ENCODE results near the gene TBCD. TPM values are rescaled to one million over a fixed set of nuclear protein-coding genes. Genes with fewer than 3 reads are reported as not detected.
"Not testable (repeated sequence)": the region's sequence is repeated elsewhere in the genome, so short reads cannot be mapped to it uniquely, and the experiment has no call there.

The TBCD gene
- total RNA-seq, 4 donors from 2014 or later = 30.5 to 94.3 (median 51.8) TPM

DNA sequence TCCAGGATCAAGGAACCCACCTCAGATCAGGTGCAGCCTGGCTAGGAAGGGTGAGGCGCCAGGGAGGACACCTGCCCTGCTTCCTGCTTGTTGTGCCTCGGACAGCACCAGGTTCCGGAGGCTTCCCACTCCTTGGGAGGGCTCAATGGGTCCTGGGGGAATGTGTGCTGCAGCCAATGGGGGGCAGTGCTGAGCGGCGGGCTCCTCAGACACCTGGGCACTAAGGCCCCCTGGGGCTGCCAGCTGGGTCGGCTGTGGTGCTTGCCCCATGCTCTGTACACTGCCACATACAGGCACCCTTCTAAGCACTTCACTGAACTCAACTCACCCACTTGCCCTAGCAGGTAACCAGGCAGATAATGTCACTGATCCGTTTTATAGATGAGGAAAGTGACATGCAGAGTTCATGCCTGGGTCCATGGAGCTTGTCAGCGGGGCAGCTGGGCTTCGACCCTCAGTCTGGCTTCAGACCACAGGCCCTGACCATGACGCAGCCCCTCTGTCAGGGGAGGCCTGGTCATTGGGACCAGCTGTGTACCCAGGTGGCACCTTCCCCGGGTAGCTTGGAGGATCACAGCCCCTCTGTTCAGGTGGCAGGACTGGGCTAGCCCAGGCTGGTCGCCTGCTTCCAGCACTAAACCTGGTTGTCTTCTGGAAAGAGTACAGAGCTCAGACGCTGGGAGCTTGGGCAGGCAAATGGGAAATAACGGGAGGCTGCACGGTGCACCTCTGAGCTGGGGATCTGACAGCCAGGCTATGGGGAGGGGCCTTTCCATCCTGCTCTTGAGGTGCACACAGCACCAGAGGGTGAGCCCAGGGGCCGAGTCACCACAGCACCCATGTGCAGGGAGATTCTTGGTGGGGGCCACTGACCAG is 8.3 kb upstream of the TBCD start:
- no peak for DNase-seq (ENCODE audit: low spot score)
- peak; percentile 33 for ATAC-seq (ENCODE audit: low FRiP score)
- no peak for TF ChIP-seq CTCF (IDR thresholded peaks at IDR 0.05)

- not testable (repeated sequence) for DNase-seq (ENCODE audit: low spot score); ATAC-seq (ENCODE audit: low FRiP score)
Measured at GRCh38 chr17:82744736-82745135, 7.1 kb upstream of the TBCD start.

DNA sequence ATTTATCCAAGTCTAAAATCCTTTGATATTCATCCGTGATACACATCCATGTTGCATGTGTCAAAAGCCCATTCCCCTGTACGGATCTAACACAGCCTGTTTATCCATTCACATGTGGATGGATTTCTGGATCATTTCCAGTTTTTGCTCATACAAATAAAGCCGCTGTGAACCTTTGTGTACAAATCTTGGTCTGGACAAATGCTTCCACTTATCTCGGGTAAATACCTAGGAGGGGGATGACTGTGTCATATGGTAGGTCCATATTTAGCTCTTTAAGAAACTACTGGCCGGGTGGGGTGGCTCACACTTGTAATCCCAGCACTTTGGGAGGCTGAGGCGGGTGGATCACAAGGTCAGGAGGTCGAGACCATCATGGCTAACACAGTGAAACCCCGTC is 6.3 kb upstream of the TBCD start:
- TF ChIP-seq CTCF (IDR thresholded peaks at IDR 0.05) = no peak
- DNase-seq (ENCODE audit: low spot score) (no peak), ATAC-seq (ENCODE audit: low FRiP score) (no peak)

- no peak for TF ChIP-seq CTCF (IDR thresholded peaks at IDR 0.05)
- DNase-seq (ENCODE audit: low spot score) (no peak), ATAC-seq (ENCODE audit: low FRiP score) (no peak)
Measured at GRCh38 chr17:82748756-82749155, 3.1 kb upstream of the TBCD start.

DNA sequence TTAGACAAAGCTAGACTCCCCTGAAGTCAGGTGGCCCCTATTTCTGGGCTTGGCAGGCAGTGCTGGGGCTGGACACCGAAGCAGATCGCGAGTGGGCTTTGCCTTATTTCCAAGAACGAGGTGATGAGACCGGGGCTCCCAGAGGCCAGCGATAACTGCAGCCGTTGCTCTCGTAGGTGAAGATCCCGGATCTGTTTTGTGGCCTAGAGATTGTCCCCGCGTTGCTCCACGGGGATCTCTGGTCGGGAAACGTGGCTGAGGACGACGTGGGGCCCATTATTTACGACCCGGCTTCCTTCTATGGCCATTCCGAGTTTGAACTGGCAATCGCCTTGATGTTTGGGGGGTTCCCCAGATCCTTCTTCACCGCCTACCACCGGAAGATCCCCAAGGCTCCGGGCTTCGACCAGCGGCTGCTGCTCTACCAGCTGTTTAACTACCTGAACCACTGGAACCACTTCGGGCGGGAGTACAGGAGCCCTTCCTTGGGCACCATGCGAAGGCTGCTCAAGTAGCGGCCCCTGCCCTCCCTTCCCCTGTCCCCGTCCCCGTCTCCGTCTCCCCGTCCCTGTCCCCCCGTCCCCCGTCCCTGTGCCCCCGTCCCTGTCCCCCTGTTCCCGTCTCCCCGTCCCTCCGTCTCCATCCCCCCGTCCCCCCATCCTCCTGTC is 1.5 kb upstream of the TBCD start:
- TF ChIP-seq CTCF (IDR thresholded peaks at IDR 0.05) = no peak
- DNase-seq (ENCODE audit: low spot score) = no peak
- ATAC-seq (ENCODE audit: low FRiP score) = no peak

GRCh38 chr17:82751171-82751570 is 694 bp upstream of the TBCD start:
- no peak for DNase-seq (ENCODE audit: low spot score)
- peak; percentile 43 for ATAC-seq (ENCODE audit: low FRiP score)
- TF ChIP-seq CTCF (IDR thresholded peaks at IDR 0.05) = no peak

DNA sequence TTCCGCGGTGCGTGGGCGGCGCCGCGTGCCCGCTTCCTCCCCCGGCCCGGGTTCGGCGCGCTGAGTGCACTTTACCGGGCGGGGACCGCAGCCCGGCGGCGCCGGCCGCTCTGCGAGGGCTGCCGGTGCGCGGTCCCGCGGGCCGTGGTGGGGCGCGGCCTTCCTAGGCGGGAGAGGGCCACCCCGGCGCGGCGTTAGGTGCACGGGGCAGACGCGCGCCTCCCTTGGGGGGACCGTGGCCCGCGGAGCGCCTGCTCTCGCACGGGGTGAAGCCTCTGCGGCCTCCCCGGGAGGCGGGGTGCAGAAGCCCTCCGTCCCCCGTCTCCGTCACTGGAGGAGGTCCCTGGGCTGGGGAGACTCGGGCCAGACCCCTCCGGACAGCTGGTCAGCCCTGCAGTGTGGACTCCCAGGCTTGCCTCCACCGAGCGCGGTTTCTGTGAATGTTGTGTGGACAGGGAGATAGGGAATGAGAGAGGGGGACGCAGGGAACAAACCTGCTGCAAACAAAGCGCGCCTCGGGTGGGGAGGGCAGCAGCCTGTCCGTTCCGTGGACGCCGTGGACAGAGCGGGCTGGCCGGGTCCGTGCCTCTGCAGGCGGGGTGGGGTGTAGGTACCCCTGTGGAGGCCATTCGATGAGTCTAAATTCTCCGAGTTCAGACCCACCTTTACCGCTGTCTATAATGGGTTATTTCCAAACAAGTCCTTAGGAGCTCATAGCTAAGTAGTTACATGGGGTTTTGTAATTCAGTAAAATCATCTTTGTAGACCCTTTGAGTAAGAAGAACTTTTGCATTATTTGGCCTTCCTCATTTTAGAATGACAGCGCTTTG is 721 bp downstream of the TBCD start:
- DNase-seq (ENCODE audit: low spot score) = no peak
- TF ChIP-seq CTCF (IDR thresholded peaks at IDR 0.05) = no peak
- ATAC-seq (ENCODE audit: low FRiP score) = peak; percentile 29

Measured in omental fat pad (tissue), 4 donors.